ENCODE results near the gene TPTE2. TPM values are rescaled to one million over a fixed set of nuclear protein-coding genes. Genes with fewer than 3 reads are reported as not detected.

The TPTE2 gene
- total and polyA plus RNA-seq, 3 donors from 2014 or later, result 5.1 to 9.9 (median 8.0) TPM

GRCh38 chr13:19604306-19604705 lies 43.0 kb upstream of the TPTE2 start:
- intact Hi-C loops (cut with DNase I; ENCODE audit: low total_unique reads), result no loop called here
- H3K4me3 ChIP-seq, result no peak overlapping the region
- H3K4me1 ChIP-seq, result no peaks in the 10 kb centered on the region
- WGBS, 2 donors, result 85 to 92% methylated on average over 6 of the region's 6 CpGs
- TF ChIP-seq POLR2A (IDR thresholded peaks at IDR 0.05), result no peak
- no peak for TF ChIP-seq CTCF (IDR thresholded peaks at IDR 0.05)
- H3K27me3 ChIP-seq, result no peaks in the 10 kb centered on the region
- DNase-seq, result no peak
- no peaks in the 10 kb centered on the region for H3K9me3 ChIP-seq
- no peak overlapping the region for H3K27ac ChIP-seq
- no peaks in the 10 kb centered on the region for H3K36me3 ChIP-seq (ENCODE audit: low read depth, missing control alignments)

- Histone ChIP-seq H3K4me1 (no peaks in the 10 kb centered on the region), H3K4me3 (peak overlapping the region; percentile 59 to 62), H3K36me3 (ENCODE audit: low read depth, missing control alignments) (no peaks in the 10 kb centered on the region), H3K9me3 (no peaks in the 10 kb centered on the region), H3K27ac (peak overlapping the region; percentile 24 to 68), H3K27me3 (no peaks in the 10 kb centered on the region)
- TF ChIP-seq POLR2A (IDR thresholded peaks at IDR 0.05), result no peak
- TF ChIP-seq CTCF (IDR thresholded peaks at IDR 0.05), result peak in 1 of 3 experiments; percentile 27
- 1 to 10% methylated on average over 2 to 41 of the region's 108 CpGs for WGBS, 2 donors
- intact Hi-C loops (cut with DNase I; ENCODE audit: low total_unique reads), result no loop called here
- peak; percentile 48 for DNase-seq
These were observed 40.7 kb upstream of the TPTE2 start for GRCh38 chr13:19601749-19602725.

- WGBS, 2 donors, result 77 to 81% methylated on average over 5 of the region's 5 CpGs
- no peaks in the 10 kb centered on the region for H3K9me3 ChIP-seq
These were observed 36.2 kb upstream of the TPTE2 start for GRCh38 chr13:19597523-19597922.

GRCh38 chr13:19596960-19597361 lies 35.6 kb upstream of the TPTE2 start:
- no peak overlapping the region for H3K27ac ChIP-seq
- H3K4me1 ChIP-seq, result no peaks in the 10 kb centered on the region
- 89 to 91% methylated on average over 6 of the region's 6 CpGs for WGBS, 2 donors
- H3K27me3 ChIP-seq, result no peaks in the 10 kb centered on the region
- intact Hi-C loops (cut with DNase I; ENCODE audit: low total_unique reads), result no loop called here
- H3K4me3 ChIP-seq, result no peak overlapping the region
- no peaks in the 10 kb centered on the region for H3K9me3 ChIP-seq
- H3K36me3 ChIP-seq (ENCODE audit: low read depth, missing control alignments), result no peaks in the 10 kb centered on the region
- no peak for DNase-seq
- TF ChIP-seq POLR2A (IDR thresholded peaks at IDR 0.05) (no peak), CTCF (IDR thresholded peaks at IDR 0.05) (no peak)

More at GRCh38 chr13:19597523-19597922, 36.2 kb upstream of the TPTE2 start:
- H3K4me1 ChIP-seq, result no peaks in the 10 kb centered on the region
- DNase-seq, result no peak
- H3K4me3 ChIP-seq, result no peak overlapping the region
- TF ChIP-seq CTCF (IDR thresholded peaks at IDR 0.05) (no peak), POLR2A (IDR thresholded peaks at IDR 0.05) (no peak)
- H3K27me3 ChIP-seq, result no peaks in the 10 kb centered on the region
- H3K36me3 ChIP-seq (ENCODE audit: low read depth, missing control alignments), result no peaks in the 10 kb centered on the region
- H3K27ac ChIP-seq, result no peak overlapping the region
- intact Hi-C loops (cut with DNase I; ENCODE audit: low total_unique reads), result no loop called here
